GM12891 (cell line): ENCODE results near the gene STRADA.

Experiments
- POLR2A ChIP-seq: IDR thresholded peaks from 2 replicates; pipeline ENCODE4 v1.6.1; 2011; ENCODE audit warnings: low read depth, low read length, control low read depth
- POLR2AphosphoS5 ChIP-seq: IDR thresholded peaks from 2 replicates; pipeline ENCODE4 v1.6.1; 2011; ENCODE audit warnings: low read depth, low read length, control low read depth
- TAF1 ChIP-seq: IDR thresholded peaks from 2 replicates; pipeline ENCODE4 v1.6.1; 2011; ENCODE audit warnings: low read depth, low read length, control low read depth

GRCh38 chr17:63685041-63685440 is 56.6 kb downstream of the STRADA start:
- TF ChIP-seq POLR2A (no peak), POLR2AphosphoS5 (no peak), TAF1 (no peak)
